BJ (cell line): ENCODE measurements around the gene MT2A. TPM values are rescaled to one million over a fixed set of nuclear protein-coding genes. Genes with fewer than 3 reads are reported as not detected.

Source experiments
- CTCF ChIA-PET: fragments of 350-600 bp; formaldehyde crosslinking; extraction: SDS; loops from one replicate; lab custom pipeline; 2021; ENCODE audit warnings: antibody characterized with exemption, inconsistent platforms; lab: Yijun Ruan, JAX
- POLR2A ChIA-PET: fragments of 300-600 bp; sonication (Branson Sonifier 250); formaldehyde crosslinking; extraction: SDS; loops from one replicate; lab custom pipeline; 2021; ENCODE audit warnings: antibody characterized with exemption; lab: Charles Lee
- DNase-seq: peaks from one replicate; pipeline ENCODE4 v3.0.0-alpha.2; 2011; ENCODE audit warnings: low read depth
- H3K27me3 ChIP-seq: 2 replicates; pipeline ENCODE4 v1.6.0; 2011; ENCODE audit warnings: low read length; ENCODE audit not compliant: control insufficient read depth, insufficient read depth
- H3K36me3 ChIP-seq: 2 replicates; pipeline ENCODE4 v1.5.1; 2011; ENCODE audit warnings: low read length; ENCODE audit not compliant: control insufficient read depth, insufficient read depth
- H3K4me3 ChIP-seq: 2 replicates; pipeline ENCODE4 v1.5.1; 2011; ENCODE audit warnings: low read depth, mild to moderate bottlenecking, control low read depth, low read length
- polyA plus RNA-seq: library from polyadenylated mRNA; depleted of rRNA; stranded (reverse); fragments of >200 nt; gene quantifications from 2 replicates; pipeline ENCODE4 v1.2.3, GENCODE V29; 2011
- TF ChIP-seq, protein P1 (sequence below): IDR thresholded peaks from 2 replicates; pipeline ENCODE4 v1.5.1; 2011; ENCODE audit warnings: low read depth, mild to moderate bottlenecking, control low read depth, inconsistent platforms, low read length, moderate library complexity; ENCODE audit not compliant: insufficient read depth

MT2A gene
- polyA plus RNA-seq, 1 experiment: 167 TPM

DNA sequence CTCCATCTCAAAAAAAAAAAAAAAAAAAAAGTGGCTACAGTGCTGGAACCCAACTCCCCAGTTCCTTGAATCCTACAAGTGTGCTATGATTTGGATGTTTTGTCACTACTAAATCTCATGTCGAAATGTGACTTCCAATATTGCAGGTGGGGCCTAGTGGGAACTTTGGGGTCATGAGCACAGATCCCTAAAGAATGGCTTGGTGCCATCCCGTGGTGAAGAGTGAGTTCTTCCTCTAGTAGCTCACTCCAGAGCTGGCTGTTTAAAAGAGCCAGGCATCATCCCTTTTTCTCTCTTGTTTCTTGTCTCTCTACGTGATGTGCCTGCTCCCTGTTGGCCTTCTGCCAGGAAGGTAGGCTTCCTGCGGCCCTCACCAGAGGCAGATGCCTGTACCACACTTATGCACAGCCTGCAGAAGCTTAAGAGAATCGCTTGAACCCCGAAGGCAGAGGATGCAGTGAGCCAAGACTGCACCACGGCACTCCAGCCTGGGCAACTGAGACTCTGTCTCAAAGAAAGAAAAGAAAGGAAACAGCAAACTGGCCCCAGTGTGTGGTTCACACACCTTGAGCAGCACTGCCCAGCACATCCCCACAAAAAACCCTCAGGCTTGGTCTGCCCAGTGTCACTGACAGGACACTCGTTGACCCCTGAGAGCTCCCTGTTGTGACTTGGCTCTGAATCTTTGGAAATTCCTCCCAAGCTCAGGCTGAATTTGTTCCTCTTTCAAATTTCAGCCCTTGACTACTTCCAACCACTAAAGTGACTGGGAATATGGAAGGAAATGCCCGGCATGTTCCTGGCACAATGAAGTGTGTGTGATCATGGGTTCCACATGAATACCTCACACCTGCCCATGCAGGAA is 20.3 kb downstream of the MT2A start:
- TF ChIP-seq, protein P1, sequence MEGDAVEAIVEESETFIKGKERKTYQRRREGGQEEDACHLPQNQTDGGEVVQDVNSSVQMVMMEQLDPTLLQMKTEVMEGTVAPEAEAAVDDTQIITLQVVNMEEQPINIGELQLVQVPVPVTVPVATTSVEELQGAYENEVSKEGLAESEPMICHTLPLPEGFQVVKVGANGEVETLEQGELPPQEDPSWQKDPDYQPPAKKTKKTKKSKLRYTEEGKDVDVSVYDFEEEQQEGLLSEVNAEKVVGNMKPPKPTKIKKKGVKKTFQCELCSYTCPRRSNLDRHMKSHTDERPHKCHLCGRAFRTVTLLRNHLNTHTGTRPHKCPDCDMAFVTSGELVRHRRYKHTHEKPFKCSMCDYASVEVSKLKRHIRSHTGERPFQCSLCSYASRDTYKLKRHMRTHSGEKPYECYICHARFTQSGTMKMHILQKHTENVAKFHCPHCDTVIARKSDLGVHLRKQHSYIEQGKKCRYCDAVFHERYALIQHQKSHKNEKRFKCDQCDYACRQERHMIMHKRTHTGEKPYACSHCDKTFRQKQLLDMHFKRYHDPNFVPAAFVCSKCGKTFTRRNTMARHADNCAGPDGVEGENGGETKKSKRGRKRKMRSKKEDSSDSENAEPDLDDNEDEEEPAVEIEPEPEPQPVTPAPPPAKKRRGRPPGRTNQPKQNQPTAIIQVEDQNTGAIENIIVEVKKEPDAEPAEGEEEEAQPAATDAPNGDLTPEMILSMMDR: no peak
- DNase-seq: no peak
- Histone ChIP-seq H3K27me3 (peaks cover 8% of the 10 kb centered on the region), H3K36me3 (no peaks in the 10 kb centered on the region), H3K4me3 (no peak overlapping the region)
- ChIA-PET POLR2A (no interaction called here), CTCF (interaction anchor here (1.2 to 1.5 kb wide), 2 partner anchors 19 to 115 kb away, joined by 3 to 4 read pairs; no protein-coding TSS in a partner anchor)

DNA sequence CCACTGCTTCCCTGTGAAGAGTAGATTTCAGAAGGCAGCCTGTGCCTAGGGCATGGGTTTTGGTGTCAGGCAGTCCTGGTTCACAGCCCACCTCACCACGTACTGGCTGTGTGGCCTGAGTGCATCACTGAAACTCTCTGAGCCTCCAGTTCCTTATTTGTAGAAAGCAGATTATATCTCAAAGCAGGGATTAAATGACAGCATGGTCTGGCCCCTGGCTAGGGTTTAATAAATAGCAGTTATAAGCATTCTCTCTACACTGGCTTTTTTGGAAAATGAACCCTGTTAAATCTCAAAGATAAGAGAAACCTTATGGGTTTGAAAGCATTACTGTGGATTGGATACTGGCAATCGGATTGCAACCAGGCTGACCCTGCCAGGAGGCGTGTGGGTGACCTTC is 21.1 kb downstream of the MT2A start:
- TF ChIP-seq, protein P1: no peak
- Histone ChIP-seq H3K36me3 (no peaks in the 10 kb centered on the region), H3K27me3 (peaks cover 13% of the 10 kb centered on the region), H3K4me3 (no peak overlapping the region)
- DNase-seq: no peak
- ChIA-PET POLR2A (no interaction called here), CTCF (interaction anchor here (1.0 to 1.5 kb wide), 3 partner anchors 12 to 116 kb away, joined by 3 to 4 read pairs (median 3); no protein-coding TSS in a partner anchor)

DNA sequence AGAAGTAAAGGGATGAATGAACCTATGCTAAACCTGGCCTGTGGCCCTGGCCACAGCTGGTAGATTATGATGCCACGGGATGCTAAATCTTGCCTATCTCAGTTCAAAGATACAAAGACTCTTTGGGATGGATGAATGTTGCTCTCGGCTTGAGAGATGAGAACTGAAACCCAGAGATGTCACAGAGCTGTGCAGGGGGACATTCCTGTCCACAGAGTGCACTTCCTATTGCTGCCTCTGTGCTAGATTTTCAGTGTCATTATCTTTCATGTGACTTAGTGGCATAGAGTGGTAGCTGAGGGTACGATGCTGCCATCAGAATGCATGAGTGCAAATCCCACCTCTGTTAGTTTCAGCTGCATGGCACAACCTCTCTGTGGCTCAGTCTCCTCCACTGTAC is 21.8 kb downstream of the MT2A start:
- ChIA-PET POLR2A (no interaction called here), CTCF (interaction anchor here (0.8 to 2.9 kb wide), 7 partner anchors 8 to 72 kb away, joined by 3 to 8 read pairs (median 3); partner anchors contain the start of gene MT1A)
- DNase-seq: no peak
- peaks cover 19% of the 10 kb centered on the region for H3K27me3 ChIP-seq
- H3K36me3 ChIP-seq: no peaks in the 10 kb centered on the region
- TF ChIP-seq, protein P1: no peak
- H3K4me3 ChIP-seq: no peak overlapping the region

DNA sequence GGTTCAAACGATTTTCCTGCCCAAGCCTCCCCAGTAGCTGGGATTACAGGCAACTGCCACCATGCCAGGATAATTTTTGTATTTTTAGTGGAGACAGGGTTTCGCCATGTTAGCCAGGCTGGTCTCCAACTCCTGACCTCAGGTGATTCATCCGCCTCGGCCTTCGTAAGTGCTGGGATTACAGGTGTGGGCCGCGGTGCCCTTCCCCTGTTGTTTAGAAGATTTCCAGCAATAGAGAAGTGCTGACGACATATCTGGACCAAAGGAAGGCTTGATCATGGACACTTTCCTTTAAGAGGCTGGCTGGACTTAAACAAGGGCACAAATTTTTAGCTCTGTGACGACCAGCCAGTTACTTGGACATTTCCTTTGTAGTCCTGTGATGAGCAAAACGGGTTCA is 22.8 kb downstream of the MT2A start:
- POLR2A ChIA-PET: no interaction called here
- H3K4me3 ChIP-seq: no peak overlapping the region
- DNase-seq: no peak
- TF ChIP-seq, protein P1: no peak
- CTCF ChIA-PET: interaction anchor here (0.8 to 2.9 kb wide), 4 partner anchors 7 to 71 kb away, joined by 3 to 8 read pairs (median 4); partner anchors contain the start of gene MT1A
- H3K36me3 ChIP-seq: no peaks in the 10 kb centered on the region
- peaks cover 27% of the 10 kb centered on the region for H3K27me3 ChIP-seq

DNA sequence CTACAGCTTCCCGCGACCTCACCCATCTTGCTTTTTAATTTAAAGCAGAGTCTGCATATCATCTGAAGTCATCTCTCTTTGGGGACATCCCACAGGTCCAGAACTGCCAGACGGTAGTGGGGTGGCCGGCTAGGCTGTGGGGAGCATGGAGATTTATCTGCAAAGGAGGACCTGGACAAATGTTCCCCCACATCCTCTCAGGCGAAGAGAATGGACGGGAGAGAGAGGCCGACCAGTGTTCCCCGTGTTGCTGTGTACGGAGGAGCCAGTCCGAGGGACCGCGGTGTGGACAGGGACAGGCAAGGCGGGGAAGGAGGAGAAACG is 23.4 kb downstream of the MT2A start:
- ChIA-PET POLR2A (no interaction called here), CTCF (interaction anchor here (0.9 to 2.9 kb wide), 3 partner anchors 8 to 70 kb away, joined by 3 to 8 read pairs (median 4); no protein-coding TSS in a partner anchor)
- TF ChIP-seq, protein P1: no peak
- no peak for DNase-seq
- peak overlapping the region; percentile 38 for H3K4me3 ChIP-seq
- peaks cover 32% of the 10 kb centered on the region for H3K27me3 ChIP-seq
- H3K36me3 ChIP-seq: no peaks in the 10 kb centered on the region
